HEK293 (cell line): ENCODE results near the gene TP53AIP1.

ENCODE experiments used
- BCL11A ChIP-seq: fragments of 450-650 bp; formaldehyde crosslinking; IDR thresholded peaks from 2 replicates; pipeline ENCODE4 v1.5.1; 2016; ENCODE audit warnings: low read depth, missing biosample characterization, missing genetic modification characterization
- KLF9 ChIP-seq: fragments of 450-650 bp; formaldehyde crosslinking; IDR thresholded peaks from 2 replicates; pipeline ENCODE4 v1.5.1; 2016; ENCODE audit warnings: missing biosample characterization, missing genetic modification characterization, low read depth
- PRDM1 ChIP-seq: fragments of 450-650 bp; formaldehyde crosslinking; IDR thresholded peaks from 2 replicates; pipeline ENCODE4; 2016; ENCODE audit warnings: missing biosample characterization, missing genetic modification characterization
- ZBTB26 ChIP-seq: fragments of 450-650 bp; formaldehyde crosslinking; optimal IDR thresholded peaks from 2 replicates; pipeline ENCODE3; 2016; ENCODE audit warnings: missing biosample characterization, mild to moderate bottlenecking, missing genetic modification characterization
- ZFHX2 ChIP-seq: fragments of 450-650 bp; formaldehyde crosslinking; conservative IDR thresholded peaks from 2 replicates; pipeline ENCODE4 v1.5.1; 2016; ENCODE audit warnings: missing biosample characterization, missing genetic modification characterization
- ZNF169 ChIP-seq: fragments of 450-650 bp; formaldehyde crosslinking; IDR thresholded peaks from 2 replicates; pipeline ENCODE4 v1.5.1; 2016; ENCODE audit warnings: missing biosample characterization, missing genetic modification characterization
- ZNF449 ChIP-seq: fragments of 450-650 bp; formaldehyde crosslinking; IDR thresholded peaks from 2 replicates; pipeline ENCODE4 v1.5.1; 2017; ENCODE audit warnings: missing biosample characterization, mild to moderate bottlenecking, missing genetic modification characterization, moderate library complexity
- ZNF701 ChIP-seq: fragments of 450-650 bp; formaldehyde crosslinking; IDR thresholded peaks from 2 replicates; pipeline ENCODE4 v1.5.1; 2016; ENCODE audit warnings: missing biosample characterization, missing genetic modification characterization
- ZNF843 ChIP-seq: fragments of 450-650 bp; formaldehyde crosslinking; IDR thresholded peaks from 2 replicates; pipeline ENCODE4 v1.5.1; 2016; ENCODE audit warnings: missing biosample characterization, missing genetic modification characterization
- TF ChIP-seq, protein P1 (sequence below): fragments of 450-650 bp; formaldehyde crosslinking; IDR thresholded peaks from 2 replicates; pipeline ENCODE4 v1.5.1; 2016; ENCODE audit warnings: missing biosample characterization, missing genetic modification characterization
- TF ChIP-seq, protein P2 (sequence below): fragments of 450-650 bp; formaldehyde crosslinking; IDR thresholded peaks from 2 replicates; pipeline ENCODE4 v1.5.1; 2016; ENCODE audit warnings: missing biosample characterization, missing genetic modification characterization

DNA sequence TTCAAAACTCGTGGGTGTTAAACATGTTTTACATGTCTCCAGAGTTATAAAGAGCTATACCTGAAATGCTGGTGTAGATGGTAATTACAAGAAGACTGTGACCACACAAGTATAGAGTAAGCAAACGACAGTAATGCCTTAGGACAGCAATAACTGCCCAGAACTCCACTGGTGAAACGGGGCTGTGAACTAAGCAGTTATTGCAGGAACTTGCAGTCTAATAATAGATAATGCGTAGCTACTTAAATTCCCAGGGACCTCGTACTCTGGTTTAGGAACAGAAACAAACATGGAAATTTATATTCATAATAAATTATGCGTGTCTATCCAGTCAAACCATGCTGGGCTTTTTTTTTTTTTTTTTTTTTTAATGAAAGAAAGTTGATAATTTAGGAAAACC, 24.9 kb upstream of the TP53AIP1 start:
- no peak for TF ChIP-seq ZBTB26 (tag by site-specific recombination)
- no peak for TF ChIP-seq ZNF449 (tag by site-specific recombination)
- TF ChIP-seq, protein P1, sequence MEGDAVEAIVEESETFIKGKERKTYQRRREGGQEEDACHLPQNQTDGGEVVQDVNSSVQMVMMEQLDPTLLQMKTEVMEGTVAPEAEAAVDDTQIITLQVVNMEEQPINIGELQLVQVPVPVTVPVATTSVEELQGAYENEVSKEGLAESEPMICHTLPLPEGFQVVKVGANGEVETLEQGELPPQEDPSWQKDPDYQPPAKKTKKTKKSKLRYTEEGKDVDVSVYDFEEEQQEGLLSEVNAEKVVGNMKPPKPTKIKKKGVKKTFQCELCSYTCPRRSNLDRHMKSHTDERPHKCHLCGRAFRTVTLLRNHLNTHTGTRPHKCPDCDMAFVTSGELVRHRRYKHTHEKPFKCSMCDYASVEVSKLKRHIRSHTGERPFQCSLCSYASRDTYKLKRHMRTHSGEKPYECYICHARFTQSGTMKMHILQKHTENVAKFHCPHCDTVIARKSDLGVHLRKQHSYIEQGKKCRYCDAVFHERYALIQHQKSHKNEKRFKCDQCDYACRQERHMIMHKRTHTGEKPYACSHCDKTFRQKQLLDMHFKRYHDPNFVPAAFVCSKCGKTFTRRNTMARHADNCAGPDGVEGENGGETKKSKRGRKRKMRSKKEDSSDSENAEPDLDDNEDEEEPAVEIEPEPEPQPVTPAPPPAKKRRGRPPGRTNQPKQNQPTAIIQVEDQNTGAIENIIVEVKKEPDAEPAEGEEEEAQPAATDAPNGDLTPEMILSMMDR (tag by site-specific recombination): no peak
- TF ChIP-seq ZNF843 (tag by site-specific recombination): no peak
- TF ChIP-seq PRDM1: no peak
- TF ChIP-seq KLF9 (tag by site-specific recombination): no peak
- TF ChIP-seq ZNF701 (tag by site-specific recombination): no peak
- TF ChIP-seq, protein P2, sequence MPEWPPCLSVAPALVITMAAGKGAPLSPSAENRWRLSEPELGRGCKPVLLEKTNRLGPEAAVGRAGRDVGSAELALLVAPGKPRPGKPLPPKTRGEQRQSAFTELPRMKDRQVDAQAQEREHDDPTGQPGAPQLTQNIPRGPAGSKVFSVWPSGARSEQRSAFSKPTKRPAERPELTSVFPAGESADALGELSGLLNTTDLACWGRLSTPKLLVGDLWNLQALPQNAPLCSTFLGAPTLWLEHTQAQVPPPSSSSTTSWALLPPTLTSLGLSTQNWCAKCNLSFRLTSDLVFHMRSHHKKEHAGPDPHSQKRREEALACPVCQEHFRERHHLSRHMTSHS (tag by site-specific recombination): no peak
- TF ChIP-seq ZFHX2 (tag by site-specific recombination): no peak
- no peak for TF ChIP-seq ZNF169
- no peak for TF ChIP-seq BCL11A
